ENCODE results near the gene AGK.

DNA sequence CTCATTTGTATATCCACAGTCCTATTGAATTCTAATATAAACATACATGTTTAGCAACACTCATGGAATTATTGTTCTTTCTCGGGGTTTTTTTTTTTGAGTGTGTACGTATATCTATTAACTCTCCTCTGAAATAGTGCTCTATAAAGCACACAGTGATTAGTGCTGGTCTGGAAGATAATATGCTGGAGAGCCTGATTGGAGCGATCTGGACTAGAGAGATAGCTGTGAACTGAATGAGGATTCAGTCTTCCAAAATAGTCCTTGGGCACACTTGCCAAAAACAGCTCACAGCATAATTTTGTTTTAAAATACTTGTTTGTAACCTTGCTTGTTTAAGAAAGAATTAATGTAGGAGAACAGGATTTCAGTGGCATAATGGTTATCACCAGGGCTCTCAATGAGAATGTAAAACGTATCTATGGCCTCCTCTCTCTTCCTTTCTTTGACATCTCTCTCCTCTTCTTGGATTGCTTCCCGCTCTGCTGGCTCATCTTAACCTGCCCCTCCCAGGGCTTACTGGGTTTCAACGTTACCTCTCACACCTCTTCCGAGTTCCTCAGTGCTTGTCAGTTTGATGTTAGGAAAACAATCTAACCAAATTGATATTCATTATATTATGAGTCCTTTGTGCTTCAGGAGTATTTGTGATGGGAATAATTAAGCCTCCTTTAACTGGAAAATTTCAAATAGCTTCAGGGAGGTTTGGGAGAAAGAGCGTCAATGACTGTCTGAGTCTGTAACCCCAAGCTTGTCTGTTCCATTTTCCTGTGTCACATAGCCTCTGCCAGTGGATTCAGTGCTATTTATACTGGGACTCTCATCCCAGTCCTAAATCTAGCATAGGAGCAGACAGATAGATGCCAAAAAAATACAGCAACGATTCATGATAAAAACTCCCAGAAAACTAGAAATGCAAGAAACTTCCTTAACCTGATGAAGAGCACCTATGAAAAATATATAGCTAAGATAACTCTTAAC, 16.2 kb upstream of the AGK start:
- no peak for TF ChIP-seq REST (IDR thresholded peaks at IDR 0.05; ENCODE audit: insufficient read depth in 1 of 2, low read depth in 2 of 2, low read length in 1 of 2)
- TF ChIP-seq CTCF (IDR thresholded peaks at IDR 0.05), result no peak
- no peak for TF ChIP-seq TCF7L2 (IDR thresholded peaks at IDR 0.05; ENCODE audit: low read depth, low read length)

All from Panc1 (cell line).